Measurements from ENCODE around the gene HEBP2. TPM values are rescaled to one million over a fixed set of nuclear protein-coding genes. Genes with fewer than 3 reads are reported as not detected.

HEBP2 gene, protein sequence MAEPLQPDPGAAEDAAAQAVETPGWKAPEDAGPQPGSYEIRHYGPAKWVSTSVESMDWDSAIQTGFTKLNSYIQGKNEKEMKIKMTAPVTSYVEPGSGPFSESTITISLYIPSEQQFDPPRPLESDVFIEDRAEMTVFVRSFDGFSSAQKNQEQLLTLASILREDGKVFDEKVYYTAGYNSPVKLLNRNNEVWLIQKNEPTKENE
- 17.7 to 31.7 TPM (median 28.9 TPM) in 5 replicates for total RNA-seq (2022; extraction: Qiagen RNA extraction)

DNA sequence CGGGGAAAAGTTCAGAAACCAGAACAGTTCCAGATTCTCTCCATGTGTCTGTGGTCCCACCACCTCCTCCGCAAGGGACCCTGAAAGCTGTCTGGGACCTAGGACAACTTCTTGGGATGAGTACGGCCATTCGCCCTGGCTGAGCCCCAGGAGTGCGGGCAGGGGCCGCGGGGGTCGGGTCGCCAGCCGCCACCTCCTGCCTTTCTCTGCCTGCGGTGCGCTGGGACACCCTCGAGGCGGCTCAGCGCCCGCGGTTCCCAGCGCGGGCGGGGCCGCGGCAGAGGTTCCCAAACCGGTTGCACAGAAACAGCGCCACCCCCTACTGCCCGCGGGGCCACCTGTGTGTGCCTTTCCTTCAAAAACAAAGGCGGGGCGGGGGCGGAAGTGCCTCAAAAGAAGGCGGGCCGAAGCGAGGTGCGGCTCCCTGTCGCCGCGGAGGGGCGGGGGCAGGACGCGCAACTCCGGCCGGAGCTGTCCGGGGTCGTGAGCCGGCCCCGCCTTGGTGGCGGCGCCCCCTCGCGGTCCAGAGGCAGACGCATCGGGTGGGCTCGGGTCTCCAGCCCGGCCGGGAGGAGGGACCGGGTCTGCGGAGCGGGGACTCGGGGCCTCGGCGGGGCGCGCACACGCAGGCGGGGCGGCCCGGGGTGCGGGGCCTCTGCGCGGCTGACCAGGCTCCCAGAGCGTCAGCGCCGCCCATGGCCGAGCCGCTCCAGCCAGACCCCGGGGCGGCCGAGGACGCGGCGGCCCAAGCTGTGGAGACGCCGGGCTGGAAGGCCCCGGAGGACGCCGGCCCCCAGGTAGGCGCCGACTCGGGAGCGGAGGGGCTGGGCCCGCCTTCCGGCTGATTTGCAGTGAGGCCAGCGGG lies at the start of gene HEBP2:
Gene HEBP2, plus strand, starts transcription at position 423 of the 865 bp plus-strand sequence. Its CDS starts 273 bp downstream, at position 696.

DNA sequence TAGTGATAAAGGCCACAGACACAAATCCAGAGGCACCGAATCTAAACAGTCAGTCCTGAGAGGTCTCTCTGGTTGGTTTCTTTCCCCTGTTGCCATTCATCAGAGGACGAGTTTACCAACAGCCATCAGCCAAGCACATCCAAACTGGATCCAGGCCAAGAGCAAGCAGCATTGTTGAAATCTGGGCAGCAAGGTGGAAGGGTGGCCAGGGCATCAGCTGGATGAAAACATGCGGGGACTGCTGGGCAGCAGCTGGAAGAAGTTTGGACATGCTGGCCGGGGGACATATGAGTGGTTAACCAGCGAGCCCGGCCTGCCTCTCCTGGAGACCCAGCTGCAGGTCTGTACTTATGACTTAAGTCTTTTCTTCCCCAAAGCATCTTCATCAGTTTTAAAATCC lies 26.2 kb upstream of the HEBP2 start, which contains the start of gene SMIM28:
Gene SMIM28, plus strand, starts transcription at position 62 of the 400 bp plus-strand sequence. Its CDS starts 168 bp downstream, at position 230.

Other genes starting within 250 kb of the HEBP2 start
- 0.40 to 0.66 TPM (median 0.54 TPM) in 5 replicates for gene ARFGEF3, start 242.3 kb upstream of the HEBP2 start, total RNA-seq (2022; extraction: Qiagen RNA extraction)
- gene PBOV1, start 185.7 kb upstream of the HEBP2 start, total RNA-seq (2022; extraction: Qiagen RNA extraction) = not detected in 5 replicates
- gene SMIM28, start 26.3 kb upstream of the HEBP2 start, total RNA-seq (2022; extraction: Qiagen RNA extraction) = not detected in 5 replicates
- gene NHSL1, start 95.3 kb downstream of the HEBP2 start, total RNA-seq (2022; extraction: Qiagen RNA extraction) = 2.4 to 5.8 TPM (median 4.9 TPM) in 5 replicates